ENCODE measurements around the gene COL24A1. TPM values are rescaled to one million over a fixed set of nuclear protein-coding genes. Genes with fewer than 3 reads are reported as not detected.
"Not testable (repeated sequence)": the region's sequence is repeated elsewhere in the genome, so short reads cannot be mapped to it uniquely, and the experiment has no call there.

COL24A1 gene
- total RNA-seq, 2 experiments from 2014 or later: not detected

GRCh38 chr1:85863639-85864038 is 292.9 kb downstream of the COL24A1 start:
- H3K9me3 Mint-ChIP-seq (ENCODE audit: low read depth); DNase-seq; CTCF ChIA-PET; H3K4me3 Mint-ChIP-seq; H3K27ac Mint-ChIP-seq; POLR2A ChIA-PET; H3K36me3 Mint-ChIP-seq (ENCODE audit: low read depth); H3K4me1 Mint-ChIP-seq; intact Hi-C loops (cut with DNase I, micrococcal nuclease); ATAC-seq; H3K27me3 Mint-ChIP-seq: not testable (repeated sequence)

- intact Hi-C loops (cut with DNase I, micrococcal nuclease): no loop called here
- Mint-ChIP-seq H3K4me3 (no peak overlapping the region), H3K4me1 (no peaks in the 10 kb centered on the region), H3K9me3 (ENCODE audit: low read depth) (no peaks in the 10 kb centered on the region), H3K27ac (no peak overlapping the region), H3K36me3 (ENCODE audit: low read depth) (no peaks in the 10 kb centered on the region), H3K27me3 (no peaks in the 10 kb centered on the region)
- no peak for DNase-seq
- ATAC-seq: no peak
- ChIA-PET CTCF (interaction anchor here (0.5 kb wide), 1 partner anchor 9 kb away, joined by 4 read pairs; no protein-coding TSS in a partner anchor), POLR2A (no interaction called here)
Observed at GRCh38 chr1:85862456-85862855, 294.1 kb downstream of the COL24A1 start.

GRCh38 chr1:85857991-85858390 is 298.6 kb downstream of the COL24A1 start:
- Mint-ChIP-seq H3K4me3 (no peak overlapping the region), H3K27me3 (no peaks in the 10 kb centered on the region), H3K4me1 (no peaks in the 10 kb centered on the region), H3K36me3 (ENCODE audit: low read depth) (no peaks in the 10 kb centered on the region), H3K9me3 (ENCODE audit: low read depth) (no peaks in the 10 kb centered on the region), H3K27ac (no peak overlapping the region)
- intact Hi-C loops (cut with DNase I, micrococcal nuclease): no loop called here
- ATAC-seq (no peak), DNase-seq (no peak)
- ChIA-PET CTCF (no interaction called here), POLR2A (no interaction called here)

GRCh38 chr1:85850238-85850637 is 306.3 kb downstream of the COL24A1 start:
- CTCF ChIA-PET: no interaction called here
- no peak overlapping the region for H3K4me3 Mint-ChIP-seq
- POLR2A ChIA-PET: no interaction called here
- H3K36me3 Mint-ChIP-seq (ENCODE audit: low read depth): no peaks in the 10 kb centered on the region
- DNase-seq (no peak), ATAC-seq (no peak)
- intact Hi-C loops (cut with DNase I, micrococcal nuclease): no loop called here
- H3K4me1 Mint-ChIP-seq: no peaks in the 10 kb centered on the region
- no peaks in the 10 kb centered on the region for H3K27me3 Mint-ChIP-seq
- H3K9me3 Mint-ChIP-seq (ENCODE audit: low read depth): no peaks in the 10 kb centered on the region
- no peak overlapping the region for H3K27ac Mint-ChIP-seq

- intact Hi-C loops (cut with DNase I, micrococcal nuclease): no loop called here
- no peaks in the 10 kb centered on the region for H3K36me3 Mint-ChIP-seq (ENCODE audit: low read depth)
- H3K27ac Mint-ChIP-seq: no peak overlapping the region
- no peaks in the 10 kb centered on the region for H3K9me3 Mint-ChIP-seq (ENCODE audit: low read depth)
- no peaks in the 10 kb centered on the region for H3K4me1 Mint-ChIP-seq
- ATAC-seq (no peak), DNase-seq (no peak)
- POLR2A ChIA-PET: no interaction called here
- H3K4me3 Mint-ChIP-seq: no peak overlapping the region
- no peaks in the 10 kb centered on the region for H3K27me3 Mint-ChIP-seq
- CTCF ChIA-PET: no interaction called here
Observed at GRCh38 chr1:85849660-85850059, 306.9 kb downstream of the COL24A1 start.

GRCh38 chr1:85847356-85847755 is 309.2 kb downstream of the COL24A1 start:
- H3K4me3 Mint-ChIP-seq: no peak overlapping the region
- intact Hi-C loops (cut with DNase I, micrococcal nuclease): no loop called here
- H3K27ac Mint-ChIP-seq: no peak overlapping the region
- H3K36me3 Mint-ChIP-seq (ENCODE audit: low read depth): no peaks in the 10 kb centered on the region
- ChIA-PET POLR2A (interaction anchor here (0.6 kb wide), 1 partner anchor 108 kb away, joined by 3 read pairs; no protein-coding TSS in a partner anchor), CTCF (no interaction called here)
- ATAC-seq (no peak), DNase-seq (no peak)
- no peaks in the 10 kb centered on the region for H3K27me3 Mint-ChIP-seq
- H3K9me3 Mint-ChIP-seq (ENCODE audit: low read depth): no peaks in the 10 kb centered on the region
- H3K4me1 Mint-ChIP-seq: no peaks in the 10 kb centered on the region

GRCh38 chr1:85846706-85847105 is 309.9 kb downstream of the COL24A1 start:
- ATAC-seq (no peak), DNase-seq (no peak)
- CTCF ChIA-PET: no interaction called here
- Mint-ChIP-seq H3K36me3 (ENCODE audit: low read depth) (no peaks in the 10 kb centered on the region), H3K4me1 (no peaks in the 10 kb centered on the region), H3K4me3 (no peak overlapping the region), H3K27ac (no peak overlapping the region), H3K27me3 (no peaks in the 10 kb centered on the region), H3K9me3 (ENCODE audit: low read depth) (no peaks in the 10 kb centered on the region)
- POLR2A ChIA-PET: no interaction called here
- intact Hi-C loops (cut with DNase I, micrococcal nuclease): no loop called here

- ATAC-seq (no peak), DNase-seq (no peak)
- intact Hi-C loops (cut with DNase I, micrococcal nuclease): no loop called here
- ChIA-PET POLR2A (no interaction called here), CTCF (no interaction called here)
- Mint-ChIP-seq H3K4me1 (no peaks in the 10 kb centered on the region), H3K27ac (no peak overlapping the region), H3K36me3 (ENCODE audit: low read depth) (no peaks in the 10 kb centered on the region), H3K9me3 (ENCODE audit: low read depth) (no peaks in the 10 kb centered on the region), H3K4me3 (no peak overlapping the region), H3K27me3 (peaks cover 2% of the 10 kb centered on the region)
Observed at GRCh38 chr1:85839459-85839858, 317.1 kb downstream of the COL24A1 start.

- Mint-ChIP-seq H3K4me1 (no peaks in the 10 kb centered on the region), H3K4me3 (no peak overlapping the region), H3K27me3 (peaks cover 2% of the 10 kb centered on the region), H3K27ac (no peak overlapping the region), H3K9me3 (ENCODE audit: low read depth) (no peaks in the 10 kb centered on the region), H3K36me3 (ENCODE audit: low read depth) (no peaks in the 10 kb centered on the region)
- intact Hi-C loops (cut with DNase I, micrococcal nuclease): no loop called here
- ATAC-seq (no peak), DNase-seq (no peak)
- POLR2A ChIA-PET: no interaction called here
- CTCF ChIA-PET: no interaction called here
Observed at GRCh38 chr1:85838238-85838637, 318.3 kb downstream of the COL24A1 start.

- Mint-ChIP-seq H3K27ac (no peak overlapping the region), H3K4me3 (no peak overlapping the region), H3K36me3 (ENCODE audit: low read depth) (no peaks in the 10 kb centered on the region), H3K4me1 (no peaks in the 10 kb centered on the region), H3K27me3 (peaks cover 2% of the 10 kb centered on the region), H3K9me3 (ENCODE audit: low read depth) (no peaks in the 10 kb centered on the region)
- intact Hi-C loops (cut with DNase I, micrococcal nuclease): no loop called here
- POLR2A ChIA-PET: no interaction called here
- DNase-seq (no peak), ATAC-seq (no peak)
- CTCF ChIA-PET: no interaction called here
Observed at GRCh38 chr1:85836736-85837135, 319.8 kb downstream of the COL24A1 start.

- CTCF ChIA-PET: not testable (repeated sequence)
Observed at GRCh38 chr1:85833165-85833564, 323.4 kb downstream of the COL24A1 start.

GRCh38 chr1:85830837-85831236 is 325.7 kb downstream of the COL24A1 start:
- H3K27me3 Mint-ChIP-seq: no peaks in the 10 kb centered on the region
- no peak overlapping the region for H3K4me3 Mint-ChIP-seq
- H3K4me1 Mint-ChIP-seq: no peaks in the 10 kb centered on the region
- no peak for DNase-seq
- no peak overlapping the region for H3K27ac Mint-ChIP-seq
- ChIA-PET POLR2A (no interaction called here), CTCF (no interaction called here)
- no peaks in the 10 kb centered on the region for H3K36me3 Mint-ChIP-seq (ENCODE audit: low read depth)
- intact Hi-C loops (cut with DNase I, micrococcal nuclease): no loop called here
- ATAC-seq: no peak
- H3K9me3 Mint-ChIP-seq (ENCODE audit: low read depth): peaks cover 9% of the 10 kb centered on the region

More at GRCh38 chr1:85833165-85833564, 323.4 kb downstream of the COL24A1 start:
- H3K27ac Mint-ChIP-seq; H3K4me3 Mint-ChIP-seq; H3K9me3 Mint-ChIP-seq (ENCODE audit: low read depth); DNase-seq; H3K36me3 Mint-ChIP-seq (ENCODE audit: low read depth); intact Hi-C loops (cut with DNase I, micrococcal nuclease); POLR2A ChIA-PET; H3K4me1 Mint-ChIP-seq; ATAC-seq; H3K27me3 Mint-ChIP-seq: not testable (repeated sequence)
